GM19397 (cell line): ENCODE measurements around the gene ITLN2.
"Not testable (repeated sequence)": the region's sequence is repeated elsewhere in the genome, so short reads cannot be mapped to it uniquely, and the experiment has no call there.

ENCODE experiments used
- ATAC-seq: cut with Tn5 transposase; IDR thresholded peaks from one replicate; pipeline ENCODE4 v1.9.1; 2021; ENCODE audit warnings: mild to moderate bottlenecking, moderate library complexity; ENCODE audit not compliant: unreplicated experiment

ITLN2 gene

GRCh38 chr1:160954158-160955104, at the start of gene ITLN2:
TSS of gene ITLN2 (minus strand) at chr1:160954809. CDS start at chr1:160954741, 68 bp downstream.
- ATAC-seq: no peak

- ATAC-seq: no peak
These were observed 46.9 kb upstream of the ITLN2 start for GRCh38 chr1:161001525-161001924.

- ATAC-seq: no peak
These were observed 46.3 kb upstream of the ITLN2 start for GRCh38 chr1:161000736-161001480.

GRCh38 chr1:160999376-160999775, 44.8 kb upstream of the ITLN2 start:
- no peak for ATAC-seq

- no peak for ATAC-seq
These were observed 42.9 kb upstream of the ITLN2 start for GRCh38 chr1:160997323-160998038.

GRCh38 chr1:160996178-160996577, 41.6 kb upstream of the ITLN2 start:
- no peak for ATAC-seq

GRCh38 chr1:160993544-160994193, 39.1 kb upstream of the ITLN2 start:
- no peak for ATAC-seq

GRCh38 chr1:160992036-160992435, 37.4 kb upstream of the ITLN2 start:
- ATAC-seq: not testable (repeated sequence)

GRCh38 chr1:160987359-160988050, 32.9 kb upstream of the ITLN2 start:
- ATAC-seq: no peak

GRCh38 chr1:160985723-160986122, 31.1 kb upstream of the ITLN2 start:
- ATAC-seq: no peak

GRCh38 chr1:160981584-160982411, 27.2 kb upstream of the ITLN2 start:
- no peak for ATAC-seq

- ATAC-seq: no peak
These were observed 24.7 kb upstream of the ITLN2 start for GRCh38 chr1:160979286-160979685.

GRCh38 chr1:160978510-160978927, 23.9 kb upstream of the ITLN2 start:
- no peak for ATAC-seq

- ATAC-seq: no peak
These were observed 20.4 kb upstream of the ITLN2 start for GRCh38 chr1:160975026-160975425.

GRCh38 chr1:160973491-160973890, 18.9 kb upstream of the ITLN2 start:
- ATAC-seq: no peak

GRCh38 chr1:160972939-160973338, 18.3 kb upstream of the ITLN2 start:
- ATAC-seq: no peak

- ATAC-seq: no peak
These were observed 17.0 kb upstream of the ITLN2 start for GRCh38 chr1:160971618-160972056.

GRCh38 chr1:160963521-160963920, 8.9 kb upstream of the ITLN2 start:
- ATAC-seq: no peak

GRCh38 chr1:160961419-160961818, 6.8 kb upstream of the ITLN2 start:
- no peak for ATAC-seq
